ENCODE measurements around the gene EREG. TPM values are rescaled to one million over a fixed set of nuclear protein-coding genes. Genes with fewer than 3 reads are reported as not detected.

Gene EREG
- total RNA-seq, 1 donor from 2014 or later, result 1.3 TPM

GRCh38 chr4:74330295-74330750 is 34.6 kb upstream of the EREG start:
- H3K4me1 Mint-ChIP-seq (ENCODE audit: unreplicated experiment), result peaks cover 16% of the 10 kb centered on the region
- peaks cover 8% of the 10 kb centered on the region for H3K9me3 Mint-ChIP-seq (ENCODE audit: unreplicated experiment)
- H3K36me3 Mint-ChIP-seq (ENCODE audit: unreplicated experiment), result no peaks in the 10 kb centered on the region
- peaks cover 6% of the 10 kb centered on the region for H3K27me3 Mint-ChIP-seq (ENCODE audit: unreplicated experiment)
- TF ChIP-seq, protein P1, sequence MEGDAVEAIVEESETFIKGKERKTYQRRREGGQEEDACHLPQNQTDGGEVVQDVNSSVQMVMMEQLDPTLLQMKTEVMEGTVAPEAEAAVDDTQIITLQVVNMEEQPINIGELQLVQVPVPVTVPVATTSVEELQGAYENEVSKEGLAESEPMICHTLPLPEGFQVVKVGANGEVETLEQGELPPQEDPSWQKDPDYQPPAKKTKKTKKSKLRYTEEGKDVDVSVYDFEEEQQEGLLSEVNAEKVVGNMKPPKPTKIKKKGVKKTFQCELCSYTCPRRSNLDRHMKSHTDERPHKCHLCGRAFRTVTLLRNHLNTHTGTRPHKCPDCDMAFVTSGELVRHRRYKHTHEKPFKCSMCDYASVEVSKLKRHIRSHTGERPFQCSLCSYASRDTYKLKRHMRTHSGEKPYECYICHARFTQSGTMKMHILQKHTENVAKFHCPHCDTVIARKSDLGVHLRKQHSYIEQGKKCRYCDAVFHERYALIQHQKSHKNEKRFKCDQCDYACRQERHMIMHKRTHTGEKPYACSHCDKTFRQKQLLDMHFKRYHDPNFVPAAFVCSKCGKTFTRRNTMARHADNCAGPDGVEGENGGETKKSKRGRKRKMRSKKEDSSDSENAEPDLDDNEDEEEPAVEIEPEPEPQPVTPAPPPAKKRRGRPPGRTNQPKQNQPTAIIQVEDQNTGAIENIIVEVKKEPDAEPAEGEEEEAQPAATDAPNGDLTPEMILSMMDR (IDR thresholded peaks at IDR 0.05), result no peak
- H3K4me3 Mint-ChIP-seq (ENCODE audit: unreplicated experiment), result no peak overlapping the region
- no peak overlapping the region for H3K27ac Mint-ChIP-seq (ENCODE audit: unreplicated experiment)
- DNase-seq (ENCODE audit: extremely low spot score, unreplicated experiment), result no peak

GRCh38 chr4:74331252-74331651 is 33.7 kb upstream of the EREG start:
- Mint-ChIP-seq H3K27me3 (ENCODE audit: unreplicated experiment) (peaks cover 6% of the 10 kb centered on the region), H3K4me1 (ENCODE audit: unreplicated experiment) (peaks cover 16% of the 10 kb centered on the region), H3K4me3 (ENCODE audit: unreplicated experiment) (no peak overlapping the region), H3K36me3 (ENCODE audit: unreplicated experiment) (no peaks in the 10 kb centered on the region), H3K9me3 (ENCODE audit: unreplicated experiment) (peaks cover 8% of the 10 kb centered on the region), H3K27ac (ENCODE audit: unreplicated experiment) (no peak overlapping the region)
- DNase-seq (ENCODE audit: extremely low spot score, unreplicated experiment), result no peak
- TF ChIP-seq, protein P1 (IDR thresholded peaks at IDR 0.05), result no peak

DNA sequence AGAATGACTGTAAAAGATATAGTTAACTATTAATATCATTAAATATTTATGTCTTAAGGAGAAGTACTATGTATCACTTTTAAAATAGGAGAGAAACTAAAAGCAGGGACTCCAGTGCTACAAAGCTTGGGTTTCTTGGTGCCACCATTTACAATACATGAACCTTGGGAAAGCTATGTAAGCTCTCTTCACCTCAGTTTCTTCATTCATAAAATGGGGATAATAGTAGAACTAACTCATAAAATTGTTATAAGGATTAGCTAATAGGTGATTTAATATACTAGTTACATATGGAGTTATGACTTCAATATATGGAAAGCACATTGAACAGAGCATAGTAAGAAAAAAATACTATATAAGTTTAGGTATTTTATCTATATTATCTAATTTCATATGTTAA is 33.0 kb upstream of the EREG start:
- H3K4me3 Mint-ChIP-seq (ENCODE audit: unreplicated experiment), result no peak overlapping the region
- TF ChIP-seq, protein P1 (IDR thresholded peaks at IDR 0.05), result no peak
- H3K36me3 Mint-ChIP-seq (ENCODE audit: unreplicated experiment), result no peaks in the 10 kb centered on the region
- H3K27me3 Mint-ChIP-seq (ENCODE audit: unreplicated experiment), result peaks cover 6% of the 10 kb centered on the region
- no peak overlapping the region for H3K27ac Mint-ChIP-seq (ENCODE audit: unreplicated experiment)
- peaks cover 16% of the 10 kb centered on the region for H3K4me1 Mint-ChIP-seq (ENCODE audit: unreplicated experiment)
- H3K9me3 Mint-ChIP-seq (ENCODE audit: unreplicated experiment), result peaks cover 8% of the 10 kb centered on the region
- DNase-seq (ENCODE audit: extremely low spot score, unreplicated experiment), result no peak

DNA sequence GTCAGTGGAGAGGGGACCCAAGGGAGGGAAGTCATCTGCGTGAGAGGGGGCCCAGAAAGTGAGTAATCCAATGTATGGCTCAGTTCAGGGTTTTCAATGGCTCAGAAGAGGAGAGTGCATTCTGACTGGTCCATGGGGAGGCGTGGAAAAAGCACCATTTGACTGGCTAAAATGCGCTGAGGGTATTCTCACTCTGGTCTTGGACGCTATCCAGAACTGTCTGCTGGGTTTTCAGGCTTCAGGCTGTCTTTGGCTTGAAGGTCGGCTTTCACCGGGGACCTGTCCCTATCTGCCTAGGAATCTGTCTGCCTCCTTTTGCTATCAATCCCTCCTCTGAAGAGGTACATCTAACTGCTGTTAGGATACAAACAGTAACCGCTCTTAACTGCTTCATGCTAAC is 30.3 kb upstream of the EREG start:
- H3K27me3 Mint-ChIP-seq (ENCODE audit: unreplicated experiment), result peaks cover 6% of the 10 kb centered on the region
- TF ChIP-seq, protein P1 (IDR thresholded peaks at IDR 0.05), result no peak
- H3K4me1 Mint-ChIP-seq (ENCODE audit: unreplicated experiment), result no peaks in the 10 kb centered on the region
- no peak overlapping the region for H3K27ac Mint-ChIP-seq (ENCODE audit: unreplicated experiment)
- H3K36me3 Mint-ChIP-seq (ENCODE audit: unreplicated experiment), result no peaks in the 10 kb centered on the region
- no peak overlapping the region for H3K4me3 Mint-ChIP-seq (ENCODE audit: unreplicated experiment)
- H3K9me3 Mint-ChIP-seq (ENCODE audit: unreplicated experiment), result no peaks in the 10 kb centered on the region
- no peak for DNase-seq (ENCODE audit: extremely low spot score, unreplicated experiment)

GRCh38 chr4:74335341-74336021 is 29.5 kb upstream of the EREG start:
- peaks cover 5% of the 10 kb centered on the region for H3K9me3 Mint-ChIP-seq (ENCODE audit: unreplicated experiment)
- H3K27ac Mint-ChIP-seq (ENCODE audit: unreplicated experiment), result no peak overlapping the region
- no peaks in the 10 kb centered on the region for H3K4me1 Mint-ChIP-seq (ENCODE audit: unreplicated experiment)
- H3K27me3 Mint-ChIP-seq (ENCODE audit: unreplicated experiment), result peaks cover 6% of the 10 kb centered on the region
- TF ChIP-seq, protein P1 (IDR thresholded peaks at IDR 0.05), result no peak
- H3K4me3 Mint-ChIP-seq (ENCODE audit: unreplicated experiment), result no peak overlapping the region
- DNase-seq (ENCODE audit: extremely low spot score, unreplicated experiment), result no peak
- no peaks in the 10 kb centered on the region for H3K36me3 Mint-ChIP-seq (ENCODE audit: unreplicated experiment)

Measured in osteocyte (in vitro differentiated cells).